ENCODE results near the gene COL5A1.

DNA sequence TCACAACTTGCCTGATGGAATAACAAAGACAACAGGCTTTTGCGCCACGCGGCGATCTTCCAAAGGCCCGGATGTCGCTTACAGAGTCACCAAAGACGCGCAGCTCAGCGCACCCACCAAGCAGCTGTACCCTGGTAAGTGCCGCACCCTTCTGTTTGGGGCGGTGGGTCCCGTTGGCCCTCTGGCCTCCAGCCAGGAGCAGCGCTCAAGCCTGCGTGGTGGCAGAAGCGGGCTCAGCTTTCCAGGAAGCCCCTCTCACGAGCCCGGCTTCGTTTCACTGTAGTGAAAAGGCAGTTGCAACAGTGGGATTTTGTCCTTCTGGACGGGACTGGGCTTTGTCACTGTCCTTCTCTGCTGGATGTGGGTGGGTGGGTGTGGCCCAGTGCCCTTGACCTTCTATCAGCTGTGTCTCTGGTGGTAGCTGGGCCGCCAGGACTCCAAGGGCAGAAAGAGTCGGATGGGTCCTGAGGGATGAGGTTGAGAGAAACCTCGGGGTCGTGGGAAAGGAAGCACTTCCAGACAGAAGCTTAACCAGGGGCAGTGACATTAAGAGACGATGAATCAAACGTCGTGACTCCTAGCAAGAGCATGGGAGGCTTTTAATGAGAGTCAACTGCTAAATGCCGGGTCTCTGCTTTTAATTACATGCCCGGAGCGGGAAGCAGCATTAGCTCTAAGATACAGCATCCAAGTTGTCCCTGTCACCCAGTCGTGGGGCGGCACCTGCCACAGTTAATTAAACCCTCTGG lies 49.5 kb downstream of the COL5A1 start:
- TF ChIP-seq, protein P1, sequence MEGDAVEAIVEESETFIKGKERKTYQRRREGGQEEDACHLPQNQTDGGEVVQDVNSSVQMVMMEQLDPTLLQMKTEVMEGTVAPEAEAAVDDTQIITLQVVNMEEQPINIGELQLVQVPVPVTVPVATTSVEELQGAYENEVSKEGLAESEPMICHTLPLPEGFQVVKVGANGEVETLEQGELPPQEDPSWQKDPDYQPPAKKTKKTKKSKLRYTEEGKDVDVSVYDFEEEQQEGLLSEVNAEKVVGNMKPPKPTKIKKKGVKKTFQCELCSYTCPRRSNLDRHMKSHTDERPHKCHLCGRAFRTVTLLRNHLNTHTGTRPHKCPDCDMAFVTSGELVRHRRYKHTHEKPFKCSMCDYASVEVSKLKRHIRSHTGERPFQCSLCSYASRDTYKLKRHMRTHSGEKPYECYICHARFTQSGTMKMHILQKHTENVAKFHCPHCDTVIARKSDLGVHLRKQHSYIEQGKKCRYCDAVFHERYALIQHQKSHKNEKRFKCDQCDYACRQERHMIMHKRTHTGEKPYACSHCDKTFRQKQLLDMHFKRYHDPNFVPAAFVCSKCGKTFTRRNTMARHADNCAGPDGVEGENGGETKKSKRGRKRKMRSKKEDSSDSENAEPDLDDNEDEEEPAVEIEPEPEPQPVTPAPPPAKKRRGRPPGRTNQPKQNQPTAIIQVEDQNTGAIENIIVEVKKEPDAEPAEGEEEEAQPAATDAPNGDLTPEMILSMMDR (conservative IDR thresholded peaks at IDR 0.05) = no peak
- TF ChIP-seq ZFX (IDR thresholded peaks at IDR 0.05) = no peak

Measured in C4-2B (cell line).